ENCODE data around the gene PRTN3.
"Not testable (repeated sequence)": the region's sequence is repeated elsewhere in the genome, so short reads cannot be mapped to it uniquely, and the experiment has no call there.

PRTN3 gene

GRCh38 chr19:868458-869244, 27.9 kb downstream of the PRTN3 start:
- DNase-seq, result no peak

- no peak for DNase-seq
These were observed 28.7 kb downstream of the PRTN3 start for GRCh38 chr19:869245-870177.

DNA sequence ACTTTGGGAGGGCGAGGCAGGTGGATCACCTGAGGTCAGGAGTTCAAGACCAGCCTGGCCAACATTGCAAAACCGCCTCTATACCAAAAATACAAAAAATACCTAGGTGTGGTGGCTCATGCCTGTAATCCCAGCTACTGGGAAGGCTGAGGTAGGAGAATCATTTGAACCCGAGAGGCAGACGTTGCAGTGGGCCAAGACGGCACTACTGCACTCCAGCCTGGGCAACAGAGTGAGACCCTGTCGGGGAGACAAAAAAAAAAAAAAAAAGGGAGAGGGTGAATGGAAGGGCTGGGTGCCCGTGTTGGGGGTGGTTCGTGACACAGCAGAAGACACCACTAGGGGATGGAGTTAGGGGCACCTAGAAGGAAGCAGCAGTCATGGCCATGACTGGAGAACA, 29.5 kb downstream of the PRTN3 start:
- DNase-seq, result no peak

DNA sequence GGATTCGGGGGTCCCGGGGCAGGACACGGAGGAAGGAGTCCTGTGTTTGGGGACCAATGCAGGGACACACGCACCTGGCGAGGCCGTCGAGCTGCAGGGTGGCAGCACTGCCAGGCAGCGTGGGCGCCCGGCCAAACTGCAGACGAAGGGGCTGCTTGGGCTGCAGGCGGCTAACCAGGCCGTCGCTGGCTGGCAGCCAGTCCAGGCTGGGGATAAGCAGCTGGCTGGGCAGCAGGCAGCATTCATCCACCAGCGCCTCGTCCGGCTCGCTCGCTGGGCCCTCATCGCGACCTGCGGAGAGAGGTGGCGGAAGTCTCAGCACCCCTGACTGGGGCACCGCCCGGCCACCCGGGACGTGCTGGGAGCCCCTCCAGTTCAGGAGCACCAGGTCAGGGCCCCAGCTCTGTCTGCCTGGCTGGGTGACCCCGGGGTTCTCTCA, 30.2 kb downstream of the PRTN3 start:
- DNase-seq, result peak; percentile 88

DNA sequence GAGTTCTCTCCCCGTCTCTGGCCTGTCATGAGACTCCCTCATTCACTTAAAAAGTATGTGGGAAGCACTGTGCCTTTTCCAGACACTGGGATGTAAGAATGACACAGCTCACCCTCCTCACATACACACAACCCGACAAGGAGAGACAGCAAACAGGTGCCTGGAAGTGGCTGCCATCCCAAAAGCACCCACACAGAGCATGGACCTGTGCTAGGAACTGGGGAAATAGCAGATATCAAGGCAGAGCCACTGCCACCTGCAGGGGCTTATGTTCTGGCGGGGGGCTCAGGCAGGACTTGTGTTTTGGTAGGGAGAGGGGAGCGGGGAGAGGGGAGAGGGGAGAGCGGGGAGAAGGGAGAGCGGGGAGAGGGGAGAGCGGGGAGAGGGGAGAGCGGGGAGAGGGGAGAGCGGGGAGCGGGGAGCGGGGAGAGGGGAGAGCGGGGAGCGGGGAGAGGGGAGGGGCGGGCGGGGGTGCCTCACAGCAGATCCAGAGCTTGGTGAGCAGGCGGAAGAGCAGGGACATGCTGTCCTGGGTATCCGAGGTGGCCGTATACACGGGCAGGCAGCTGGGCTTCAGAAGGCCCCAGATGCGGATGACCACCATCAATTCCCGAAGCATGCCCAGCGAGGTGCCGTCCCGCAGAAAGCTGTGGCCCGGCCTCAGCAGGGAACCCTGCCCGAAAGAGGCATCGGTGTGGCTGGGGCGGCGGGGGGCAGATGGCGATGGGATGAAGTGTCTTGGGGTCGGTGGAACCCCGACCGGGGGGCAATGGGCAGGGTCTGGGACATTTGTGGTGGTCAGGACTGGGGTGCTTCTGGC, 30.9 kb downstream of the PRTN3 start:
- no peak for DNase-seq

- no peak for DNase-seq
These were observed 31.6 kb downstream of the PRTN3 start for GRCh38 chr19:872266-872951.

GRCh38 chr19:873084-873483, 32.3 kb downstream of the PRTN3 start:
- DNase-seq, result no peak

DNA sequence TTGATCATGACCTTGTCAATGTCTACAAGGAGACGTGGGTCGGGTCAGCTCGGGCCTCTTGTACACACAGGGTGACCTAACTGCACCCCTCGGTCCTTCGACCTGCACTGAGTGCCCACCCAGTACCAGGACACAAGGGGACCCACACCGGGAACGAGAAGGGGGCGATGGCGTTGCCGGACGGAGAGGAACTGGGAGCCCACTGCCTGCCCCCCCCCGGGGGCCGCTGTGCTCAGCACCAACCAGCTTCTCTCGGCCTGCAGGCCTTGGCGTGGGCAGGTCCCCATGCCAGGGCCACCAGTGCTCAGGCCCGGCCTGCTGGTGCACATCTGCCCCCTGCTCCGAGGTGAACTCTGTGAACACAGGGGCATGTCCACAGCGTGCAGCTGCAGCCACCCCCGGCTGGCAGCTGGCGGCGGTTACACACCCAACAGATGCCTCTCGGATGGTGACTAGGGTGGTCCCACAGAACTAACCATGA, 32.8 kb downstream of the PRTN3 start:
- DNase-seq, result no peak

- DNase-seq, result no peak
These were observed 34.6 kb downstream of the PRTN3 start for GRCh38 chr19:875265-875879.

DNA sequence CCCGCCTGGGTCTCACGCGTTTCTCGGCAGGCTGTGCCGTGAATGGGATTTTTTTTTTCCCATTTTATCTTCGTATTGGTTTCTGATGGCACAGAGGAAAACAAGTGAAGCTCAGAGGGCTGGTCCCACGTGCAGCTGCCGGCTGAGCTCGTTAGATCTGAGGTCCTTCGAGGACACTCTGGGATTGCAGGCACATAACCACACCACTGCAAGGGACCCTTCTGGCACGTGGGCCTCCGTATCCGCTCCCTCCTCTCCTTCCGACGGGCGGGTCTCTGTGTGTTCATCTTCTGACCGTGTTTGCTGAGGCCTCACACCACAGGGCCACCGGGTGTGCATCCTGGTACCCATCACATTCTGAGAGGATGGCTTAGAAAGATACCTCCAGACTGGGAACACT, 35.3 kb downstream of the PRTN3 start:
- no peak for DNase-seq

GRCh38 chr19:876780-877314, 36.0 kb downstream of the PRTN3 start:
- DNase-seq, result no peak

GRCh38 chr19:877992-878660, 37.3 kb downstream of the PRTN3 start:
- not testable (repeated sequence) for DNase-seq

DNA sequence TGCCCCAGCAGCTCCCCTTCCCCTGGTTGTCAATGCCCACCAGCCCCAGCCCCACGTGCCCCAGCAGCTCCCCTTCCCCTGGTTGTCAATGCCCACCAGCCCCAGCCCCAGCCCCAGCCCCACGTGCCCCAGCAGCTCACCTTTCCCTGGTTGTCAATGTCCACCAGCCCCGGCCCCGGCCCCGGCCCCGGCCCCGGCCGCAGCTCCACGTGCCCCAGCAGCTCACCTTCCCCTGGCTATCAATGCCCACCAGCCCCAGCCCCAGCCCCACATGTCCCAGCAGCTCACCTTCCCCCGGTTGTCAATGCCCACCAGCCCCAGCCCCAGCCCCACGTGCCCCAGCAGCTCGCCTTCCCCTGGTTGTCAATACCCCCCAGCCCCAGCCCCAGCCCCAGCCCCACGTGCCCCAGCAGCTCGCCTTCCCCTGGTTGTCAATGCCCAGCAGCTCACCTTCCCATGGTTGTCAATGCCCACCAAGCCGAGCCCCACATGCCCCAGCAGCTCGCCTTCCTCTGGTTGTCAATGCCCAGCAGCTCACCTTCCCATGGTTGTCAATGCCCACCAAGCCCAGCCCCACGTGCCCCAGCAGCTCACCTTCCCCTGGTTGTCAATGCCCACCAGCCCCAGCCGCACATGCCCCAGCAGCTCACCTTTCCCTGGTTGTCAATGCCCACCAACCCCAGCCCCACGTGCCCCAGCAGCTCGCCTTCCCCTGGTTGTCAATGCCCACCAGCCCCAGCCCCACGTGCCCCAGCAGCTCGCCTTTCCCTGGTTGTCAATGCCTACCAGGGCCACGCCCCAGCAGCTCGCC, 38.2 kb downstream of the PRTN3 start:
- not testable (repeated sequence) for DNase-seq

GRCh38 chr19:879711-880438, 39.1 kb downstream of the PRTN3 start:
- DNase-seq, result no peak

- no peak for DNase-seq
These were observed 40.7 kb downstream of the PRTN3 start for GRCh38 chr19:881385-882071.

GRCh38 chr19:882871-883497, 42.2 kb downstream of the PRTN3 start:
- no peak for DNase-seq

DNA sequence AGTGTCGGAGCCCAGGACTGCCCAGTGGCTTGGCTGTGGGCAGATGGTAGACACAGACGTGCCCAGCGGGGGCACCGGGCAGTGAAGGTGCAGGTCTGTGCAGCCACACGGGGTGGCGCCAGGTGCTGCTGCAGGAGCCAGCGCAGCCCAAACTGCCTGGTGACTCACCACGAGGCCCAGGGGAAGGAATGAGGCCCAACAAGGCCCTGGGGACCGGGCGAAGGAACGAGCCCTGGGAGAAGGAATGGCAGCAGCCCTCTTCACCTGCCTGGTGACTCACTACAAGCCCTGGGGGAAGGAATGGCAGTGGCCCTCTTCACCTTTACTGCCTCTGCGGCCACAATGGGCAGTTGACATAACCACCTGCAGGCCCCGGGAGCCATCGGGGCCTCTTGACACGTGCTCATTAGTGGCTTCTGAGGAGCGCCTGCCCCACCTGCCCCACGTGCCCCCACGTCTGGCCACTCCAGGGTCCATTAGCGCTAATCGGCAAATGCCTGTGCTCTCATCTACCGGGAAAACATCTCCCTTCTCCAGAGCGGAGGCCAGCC, 42.9 kb downstream of the PRTN3 start:
- DNase-seq, result no peak

All from NCI-H1092 treated with DMSO at 0.1 percent for 48 hours (cell line).